Measurements from ENCODE around the gene ABL1. TPM values are rescaled to one million over a fixed set of nuclear protein-coding genes. Genes with fewer than 3 reads are reported as not detected.
A peak's percentile ranks its signal among the peaks of the same experiment; 100 is the strongest.

Gene ABL1
- total RNA-seq, 1 donor from 2014 or later: 31.5 TPM

GRCh38 chr9:130933114-130934046, 98.3 kb downstream of the ABL1 start:
- intact Hi-C loops (cut with DNase I): loop anchor here (5.0 kb wide), 1 partner anchor 61 kb away; no protein-coding TSS in a partner anchor
- DNase-seq: no peak

GRCh38 chr9:130934246-130934645, 99.2 kb downstream of the ABL1 start:
- intact Hi-C loops (cut with DNase I): loop anchor here (5.0 kb wide), 1 partner anchor 62 kb away; no protein-coding TSS in a partner anchor
- DNase-seq (no peak), ATAC-seq (ENCODE audit: poor library complexity) (no peak)

More at GRCh38 chr9:130933114-130934046, 98.3 kb downstream of the ABL1 start:
- ATAC-seq (ENCODE audit: poor library complexity): peak; percentile 22

- intact Hi-C loops (cut with DNase I): loop anchor here (5.0 kb wide), 1 partner anchor 63 kb away; no protein-coding TSS in a partner anchor
- ATAC-seq (ENCODE audit: poor library complexity): no peak
- no peak for DNase-seq
Measured at GRCh38 chr9:130934702-130935647, 99.9 kb downstream of the ABL1 start.

GRCh38 chr9:130935648-130936271, 100.7 kb downstream of the ABL1 start:
- no peak for DNase-seq
- intact Hi-C loops (cut with DNase I): no loop called here
- no peak for ATAC-seq (ENCODE audit: poor library complexity)

GRCh38 chr9:130936285-130937117, 101.4 kb downstream of the ABL1 start:
- intact Hi-C loops (cut with DNase I): no loop called here
- ATAC-seq (ENCODE audit: poor library complexity) (no peak), DNase-seq (no peak)

Other genes starting within 250 kb of the ABL1 start
- not detected for gene PRDM12, start 170.7 kb upstream of the ABL1 start, total RNA-seq
- gene EXOSC2, start 141.5 kb upstream of the ABL1 start, total RNA-seq: 10.9 TPM
- gene QRFP, start 61.6 kb downstream of the ABL1 start, total RNA-seq: not detected
- 0.59 TPM for gene FIBCD1, start 104.0 kb downstream of the ABL1 start, total RNA-seq
- gene LAMC3, start 173.9 kb downstream of the ABL1 start, total RNA-seq: 0.03 TPM

Data from Right ventricle myocardium superior (tissue), 1 donor.